GM12865 (cell line): ENCODE results near the gene PARS2.
A peak's percentile ranks its signal among the peaks of the same experiment; 100 is the strongest.
"Not testable (repeated sequence)": the region's sequence is repeated elsewhere in the genome, so short reads cannot be mapped to it uniquely, and the experiment has no call there.

ENCODE experiments used
- DNase-seq: peaks from one replicate; pipeline ENCODE4 v3.0.0; 2010; ENCODE audit warnings: low read depth
- H3K4me3 ChIP-seq: 2 replicates; pipeline ENCODE4 v1.5.1; 2011; ENCODE audit warnings: mild to moderate bottlenecking, low read depth, low read length, control low read depth
- TF ChIP-seq, protein P1 (sequence below): IDR thresholded peaks from 2 replicates; pipeline ENCODE4 v1.5.1; 2011; ENCODE audit warnings: low read length, control low read depth, low read depth, inconsistent platforms; ENCODE audit not compliant: insufficient read depth; ENCODE audit errors: missing control alignments

Gene PARS2

DNA sequence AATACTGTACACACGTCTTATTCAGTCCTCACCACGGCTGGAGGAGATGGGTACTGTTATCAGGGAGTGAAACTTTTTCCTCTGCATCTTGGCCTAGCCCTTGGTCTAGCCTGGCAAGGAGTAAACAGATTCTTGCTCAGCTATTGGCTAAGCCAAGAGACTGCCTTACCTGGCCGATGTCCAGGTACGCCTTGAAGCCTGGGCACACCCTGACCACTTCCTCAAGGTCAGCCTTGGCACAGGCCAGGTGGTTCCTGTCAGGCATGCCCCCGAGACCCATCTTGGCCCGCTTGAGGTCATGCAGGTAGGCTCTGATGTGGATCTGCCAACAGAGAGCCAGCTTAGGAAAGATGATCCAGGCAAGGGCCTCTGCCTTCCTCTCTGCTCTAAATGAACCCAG lies 17.8 kb upstream of the PARS2 start:
- TF ChIP-seq, protein P1, sequence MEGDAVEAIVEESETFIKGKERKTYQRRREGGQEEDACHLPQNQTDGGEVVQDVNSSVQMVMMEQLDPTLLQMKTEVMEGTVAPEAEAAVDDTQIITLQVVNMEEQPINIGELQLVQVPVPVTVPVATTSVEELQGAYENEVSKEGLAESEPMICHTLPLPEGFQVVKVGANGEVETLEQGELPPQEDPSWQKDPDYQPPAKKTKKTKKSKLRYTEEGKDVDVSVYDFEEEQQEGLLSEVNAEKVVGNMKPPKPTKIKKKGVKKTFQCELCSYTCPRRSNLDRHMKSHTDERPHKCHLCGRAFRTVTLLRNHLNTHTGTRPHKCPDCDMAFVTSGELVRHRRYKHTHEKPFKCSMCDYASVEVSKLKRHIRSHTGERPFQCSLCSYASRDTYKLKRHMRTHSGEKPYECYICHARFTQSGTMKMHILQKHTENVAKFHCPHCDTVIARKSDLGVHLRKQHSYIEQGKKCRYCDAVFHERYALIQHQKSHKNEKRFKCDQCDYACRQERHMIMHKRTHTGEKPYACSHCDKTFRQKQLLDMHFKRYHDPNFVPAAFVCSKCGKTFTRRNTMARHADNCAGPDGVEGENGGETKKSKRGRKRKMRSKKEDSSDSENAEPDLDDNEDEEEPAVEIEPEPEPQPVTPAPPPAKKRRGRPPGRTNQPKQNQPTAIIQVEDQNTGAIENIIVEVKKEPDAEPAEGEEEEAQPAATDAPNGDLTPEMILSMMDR, result no peak
- no peak for DNase-seq
- H3K4me3 ChIP-seq, result no peak overlapping the region

DNA sequence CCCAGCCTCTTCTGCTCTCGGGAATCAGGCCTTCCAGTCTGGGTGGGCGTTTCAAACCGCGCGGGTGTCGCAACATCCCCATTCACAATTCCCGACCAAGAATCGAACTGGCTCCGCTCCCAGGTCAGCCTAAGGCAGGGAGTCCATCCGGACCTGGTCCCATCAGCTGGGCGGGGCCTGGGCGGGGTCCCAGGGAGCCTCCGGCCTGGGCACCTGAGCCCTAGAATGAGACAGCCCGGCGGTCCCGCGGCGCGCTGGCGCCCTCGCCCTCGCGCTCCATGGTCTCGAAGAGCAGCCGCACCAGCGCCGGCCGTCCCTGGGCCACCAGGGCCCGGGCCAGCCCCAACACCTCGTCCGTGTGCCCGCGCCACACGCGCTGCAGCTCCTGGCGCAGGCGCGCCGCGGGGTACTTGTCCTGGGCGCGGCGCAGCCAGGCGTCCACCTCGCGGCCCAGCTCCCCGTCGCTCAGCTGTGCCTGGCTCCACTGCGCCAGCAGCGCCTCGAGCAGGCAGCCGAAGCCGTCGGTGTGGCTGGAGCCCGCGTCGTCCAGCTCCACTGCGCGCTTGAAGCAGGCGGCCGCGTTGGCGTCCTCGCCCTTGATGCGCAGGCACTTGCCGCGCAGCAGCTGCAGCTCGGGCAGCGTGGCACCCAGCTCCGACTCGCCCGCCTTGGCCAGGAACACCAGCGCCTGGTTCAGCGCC lies 16.9 kb upstream of the PARS2 start:
- TF ChIP-seq, protein P1, result no peak
- no peak for DNase-seq
- no peak overlapping the region for H3K4me3 ChIP-seq

DNA sequence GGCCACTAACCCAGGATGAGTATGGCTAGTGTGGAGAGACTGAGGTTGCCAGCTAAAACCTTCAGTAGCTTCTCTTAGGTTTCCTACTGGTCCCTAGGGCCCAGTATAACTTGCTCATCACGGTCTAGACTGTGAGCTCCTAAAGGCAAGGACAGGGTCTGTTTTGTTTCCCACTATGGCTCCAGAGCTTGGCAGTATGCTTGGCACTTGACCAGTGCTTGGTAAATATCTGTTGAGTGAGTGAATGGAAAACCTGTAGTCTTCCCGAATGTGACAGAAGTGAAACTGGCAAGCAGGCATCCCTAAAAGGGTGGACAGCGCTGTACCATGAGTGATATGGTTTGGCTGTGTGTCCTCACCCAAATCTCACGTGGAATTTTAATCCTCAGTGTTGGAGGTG lies 13.1 kb upstream of the PARS2 start:
- DNase-seq, result no peak
- H3K4me3 ChIP-seq, result no peak overlapping the region
- TF ChIP-seq, protein P1, result no peak

DNA sequence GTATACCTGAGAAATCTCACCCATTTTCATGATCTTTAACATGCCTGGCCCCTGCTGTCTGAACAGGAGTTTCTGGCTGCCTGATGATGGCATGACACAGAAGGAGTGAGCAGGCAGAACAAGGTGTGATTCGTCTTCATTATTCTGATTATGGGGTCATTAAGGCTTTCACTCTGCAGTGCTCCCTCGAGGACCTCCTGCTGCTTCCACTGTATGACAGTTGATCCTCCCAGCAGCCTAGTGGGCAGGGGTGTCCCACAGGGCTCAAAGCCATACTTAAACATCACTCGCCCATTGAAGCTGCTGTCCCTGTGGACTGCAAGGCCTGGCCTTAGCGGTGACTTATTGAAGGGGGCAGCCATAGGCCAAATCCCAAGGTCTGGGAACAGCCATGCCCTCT lies 12.7 kb upstream of the PARS2 start:
- TF ChIP-seq, protein P1, result no peak
- DNase-seq, result no peak
- H3K4me3 ChIP-seq, result no peak overlapping the region

DNA sequence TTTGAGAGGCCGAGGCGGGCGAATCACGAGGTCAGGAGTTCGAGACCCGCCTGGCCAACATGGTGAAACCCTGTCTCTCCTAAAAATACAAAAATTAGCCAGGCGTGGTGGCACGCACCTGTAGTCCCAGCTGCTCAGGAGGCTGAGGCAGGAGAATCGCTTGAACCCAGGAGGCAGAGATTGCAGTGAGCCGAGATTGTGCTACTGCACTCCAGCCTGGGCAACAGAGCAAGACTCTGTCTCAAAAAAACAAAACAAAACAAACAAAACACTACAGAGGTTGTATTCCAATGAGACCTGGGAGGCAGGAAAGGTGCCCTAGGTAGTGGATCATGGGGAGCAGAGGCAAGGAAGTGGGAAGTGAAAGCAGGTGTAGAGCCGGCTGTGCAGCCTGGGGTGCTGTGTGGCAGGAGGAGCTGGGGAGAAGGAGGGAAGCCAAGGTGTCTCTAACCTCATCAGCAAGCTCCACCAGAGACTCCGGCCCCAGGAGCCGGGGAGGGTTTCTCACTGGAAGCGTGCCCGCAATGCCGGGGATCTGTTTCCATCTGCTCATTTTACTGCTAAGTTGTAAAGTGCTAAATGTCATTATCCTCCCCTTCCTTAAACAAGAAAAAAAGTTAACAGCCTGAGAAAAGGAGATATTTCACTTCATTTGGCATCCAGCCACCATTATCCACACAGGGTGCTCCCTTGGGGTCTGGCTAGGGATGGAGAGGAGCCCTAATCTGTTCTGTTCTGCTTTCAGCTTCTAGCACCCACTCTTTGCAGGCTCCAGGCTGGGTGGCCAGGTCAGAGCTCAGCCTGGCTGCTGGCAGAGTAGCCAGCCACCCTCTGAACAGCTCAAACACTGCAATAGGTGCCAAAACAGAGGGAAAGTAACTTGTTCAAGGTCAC lies 11.8 kb upstream of the PARS2 start:
- DNase-seq, H3K4me3 ChIP-seq: not testable (repeated sequence)

DNA sequence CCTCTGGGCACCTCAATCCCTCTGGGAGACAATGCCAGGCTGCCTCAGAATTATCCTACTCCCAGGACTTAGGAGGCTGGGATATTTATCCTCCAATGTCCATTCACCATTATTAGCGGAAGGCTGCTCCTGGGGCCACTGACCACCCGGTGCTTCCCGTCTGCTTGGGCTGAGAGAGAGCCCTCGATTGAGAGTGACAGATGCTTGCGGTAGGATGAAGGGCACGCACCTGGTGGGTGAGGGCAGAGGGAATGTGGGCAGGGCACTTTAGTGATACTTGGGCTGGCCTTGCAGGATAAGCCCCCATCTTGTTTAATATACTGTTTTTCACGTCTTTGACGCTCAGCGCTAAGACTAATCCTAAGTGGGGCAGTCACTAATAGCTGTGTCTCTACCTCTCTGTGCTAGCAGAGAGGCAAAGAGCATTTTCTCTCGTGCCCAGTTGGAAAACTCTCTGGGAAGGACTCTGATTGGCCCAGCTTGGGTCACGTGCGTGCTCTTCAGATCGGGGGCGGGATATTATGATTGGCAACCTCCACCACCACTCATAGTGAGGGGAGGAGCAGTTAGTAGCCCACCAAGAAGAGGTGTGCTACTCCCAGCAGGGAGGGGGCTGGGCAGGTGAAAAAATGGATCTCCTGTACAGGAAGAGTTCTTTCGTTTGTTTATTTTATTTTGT lies 10.6 kb upstream of the PARS2 start:
- TF ChIP-seq, protein P1, result no peak
- H3K4me3 ChIP-seq, result no peak overlapping the region
- peak; percentile 52 for DNase-seq

DNA sequence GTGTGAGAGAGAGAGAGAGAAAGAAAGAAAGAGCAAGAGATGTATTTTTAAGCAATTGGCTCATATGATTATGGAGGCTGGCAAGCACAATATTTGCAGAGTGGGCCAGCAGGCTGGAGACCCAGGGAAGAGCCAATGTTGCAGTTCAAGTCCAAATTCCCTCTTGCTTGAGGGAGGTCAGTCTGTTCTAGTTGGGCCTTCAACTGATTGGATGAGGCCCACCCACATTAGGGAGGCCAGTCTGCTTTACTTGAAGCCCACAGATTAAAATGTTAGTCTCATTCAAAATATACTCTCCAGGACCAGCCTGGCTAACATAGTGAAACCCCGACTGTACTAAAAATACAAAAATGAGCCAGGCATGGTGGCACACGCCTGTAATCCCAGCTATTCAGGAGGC lies 8.6 kb upstream of the PARS2 start:
- DNase-seq, result no peak
- TF ChIP-seq, protein P1, result no peak
- no peak overlapping the region for H3K4me3 ChIP-seq
